SU-DHL-6 (cell line): ENCODE data around the gene SOX6.

Experiments used
- H2AFZ ChIP-seq: fragments of 200-600 bp; sonication (generic); 2 replicates; pipeline ENCODE4 v1.6.1; 2014; ENCODE audit warnings: low read depth, mild to moderate bottlenecking, moderate library complexity, mixed read lengths, antibody characterized with exemption, low read length; ENCODE audit not compliant: severe bottlenecking
- H3F3A ChIP-seq: fragments of 200-600 bp; shearing (Covaris generic); 2 replicates; pipeline ENCODE4 v1.6.0; 2016; ENCODE audit warnings: antibody characterized with exemption, mild to moderate bottlenecking; ENCODE audit not compliant: insufficient read depth
- H3K27ac ChIP-seq: fragments of 200-600 bp; sonication (generic); 2 replicates; pipeline ENCODE4 v1.5.1; 2016; ENCODE audit warnings: low read depth, mild to moderate bottlenecking, low read length, moderate library complexity, mixed read lengths
- H3K27me3 ChIP-seq: fragments of 200-600 bp; sonication (generic), shearing (Covaris generic); 2 replicates; pipeline ENCODE4 v1.6.0; 2014; ENCODE audit warnings: mild to moderate bottlenecking, low read length
- H3K36me3 ChIP-seq: fragments of 200-600 bp; sonication (generic); 2 replicates; pipeline ENCODE4 v1.6.1; 2014; ENCODE audit warnings: mild to moderate bottlenecking, low read length, mixed read lengths
- H3K4me2 ChIP-seq: fragments of 300-600, 200-600 bp; shearing (Covaris generic), sonication (generic); 2 replicates; pipeline ENCODE4 v1.6.0; 2014; ENCODE audit warnings: low read length, low read depth, mild to moderate bottlenecking; ENCODE audit not compliant: poor library complexity, severe bottlenecking
- H3K4me3 ChIP-seq: fragments of 200-600 bp; sonication (generic); 2 replicates; pipeline ENCODE4 v1.5.1; 2014; ENCODE audit warnings: antibody characterized with exemption, low read length, mild to moderate bottlenecking, mixed read lengths; ENCODE audit not compliant: insufficient read depth, poor library complexity, severe bottlenecking
- H3K79me2 ChIP-seq: fragments of 200-600 bp; sonication (generic); 2 replicates; pipeline ENCODE4 v1.6.1; 2014; ENCODE audit warnings: mild to moderate bottlenecking, low read length, moderate library complexity; ENCODE audit not compliant: insufficient read depth
- H3K9ac ChIP-seq: fragments of 200-600 bp; sonication (generic); 2 replicates; pipeline ENCODE4 v1.7.0; 2014; ENCODE audit warnings: mild to moderate bottlenecking, low read length
- H3K9me2 ChIP-seq: fragments of 200-600 bp; sonication (generic); replicated peaks from 2 replicates; pipeline ENCODE4 v1.6.1; 2014; ENCODE audit warnings: low read length; ENCODE audit not compliant: insufficient read depth
- H3K9me3 ChIP-seq: fragments of 200-600 bp; sonication (generic); 2 replicates; pipeline ENCODE4 v1.6.1; 2014; ENCODE audit warnings: low read length, mixed read lengths; ENCODE audit not compliant: insufficient read depth
- H4K20me1 ChIP-seq: fragments of 200-600 bp; sonication (generic); 2 replicates; pipeline ENCODE4 v1.6.1; 2014; ENCODE audit warnings: low read depth, mild to moderate bottlenecking, antibody characterized with exemption, low read length, moderate library complexity, mixed read lengths
- CTCF ChIP-seq: fragments of 200-600 bp; sonication (generic); IDR thresholded peaks from one replicate; pipeline ENCODE4 v1.5.1; 2017; ENCODE audit warnings: antibody characterized with exemption, mild to moderate bottlenecking, low read length, moderate library complexity; ENCODE audit not compliant: insufficient read depth, poor library complexity, severe bottlenecking
- EZH2phosphoT487 ChIP-seq: fragments of 200-600 bp; sonication (generic), shearing (Covaris generic); conservative IDR thresholded peaks from 2 replicates; pipeline ENCODE4 v1.6.1; 2018; ENCODE audit warnings: mild to moderate bottlenecking, antibody characterized with exemption, low read length, moderate library complexity, mixed read lengths

Gene SOX6

GRCh38 chr11:16226245-16226644 is 130.1 kb downstream of the SOX6 start:
- Histone ChIP-seq H3K79me2 (no peaks in the 10 kb centered on the region), H3K9me2 (no peaks in the 10 kb centered on the region), H3K27ac (no peak overlapping the region), H4K20me1 (no peaks in the 10 kb centered on the region; the same call in 1 of the 2 replicates), H3K4me2 (no peak overlapping the region), H3K27me3 (no peaks in the 10 kb centered on the region), H3K9me3 (no peaks in the 10 kb centered on the region), H3F3A (no peaks in the 10 kb centered on the region), H3K9ac (no peak overlapping the region), H3K36me3 (no peaks in the 10 kb centered on the region), H3K4me3 (no peak overlapping the region), H2AFZ (no peak overlapping the region)
- no peak for TF ChIP-seq EZH2phosphoT487
- TF ChIP-seq CTCF = no peak

GRCh38 chr11:16225623-16226022 is 130.7 kb downstream of the SOX6 start:
- no peaks in the 10 kb centered on the region for H3K9me2 ChIP-seq
- H2AFZ ChIP-seq = no peak overlapping the region
- H3K27ac ChIP-seq = no peak overlapping the region
- H3K9me3 ChIP-seq = no peaks in the 10 kb centered on the region
- H3K9ac ChIP-seq = no peak overlapping the region
- no peaks in the 10 kb centered on the region for H3K79me2 ChIP-seq
- H4K20me1 ChIP-seq = no peaks in the 10 kb centered on the region; the same call in 1 of the 2 replicates
- no peaks in the 10 kb centered on the region for H3K27me3 ChIP-seq
- H3K36me3 ChIP-seq = no peaks in the 10 kb centered on the region
- H3K4me3 ChIP-seq = no peak overlapping the region
- H3K4me2 ChIP-seq = no peak overlapping the region
- H3F3A ChIP-seq = no peaks in the 10 kb centered on the region
- no peak for TF ChIP-seq EZH2phosphoT487
- no peak for TF ChIP-seq CTCF

- Histone ChIP-seq H3K4me2 (no peak overlapping the region), H3K9me2 (no peaks in the 10 kb centered on the region), H3K4me3 (no peak overlapping the region), H2AFZ (no peak overlapping the region), H3K27ac (no peak overlapping the region), H3K27me3 (no peaks in the 10 kb centered on the region), H3K36me3 (no peaks in the 10 kb centered on the region), H3K9me3 (no peaks in the 10 kb centered on the region), H4K20me1 (no peaks in the 10 kb centered on the region), H3K9ac (no peak overlapping the region), H3F3A (no peaks in the 10 kb centered on the region), H3K79me2 (no peaks in the 10 kb centered on the region)
- no peak for TF ChIP-seq CTCF
- no peak for TF ChIP-seq EZH2phosphoT487
These were observed 132.8 kb downstream of the SOX6 start for GRCh38 chr11:16223558-16223957.
